Keratinocyte (primary cell): Measurements from ENCODE around the gene GTF2H1.

Experiments
- EZH2 ChIP-seq: IDR thresholded peaks from one replicate; pipeline ENCODE4 v1.6.1; 2012; ENCODE audit warnings: inconsistent platforms, mild to moderate bottlenecking, low read length, moderate library complexity
- TF ChIP-seq, protein P1 (sequence below), 3 experiments: IDR thresholded peaks in 1 of 3; conservative IDR thresholded peaks in 1 of 3; optimal IDR thresholded peaks in 1 of 3; 2 replicates in 2 of 3; 3 replicates in 1 of 3; pipeline versions ENCODE3 to v1.5.1; 2011; ENCODE audit warnings: low read length in 3 of 3, mild to moderate bottlenecking in 3 of 3, moderate library complexity in 2 of 3, control low read depth in 1 of 3, inconsistent platforms in 1 of 3; ENCODE audit not compliant: insufficient read depth in 2 of 3; ENCODE audit errors: extremely low read depth in 1 of 3

DNA sequence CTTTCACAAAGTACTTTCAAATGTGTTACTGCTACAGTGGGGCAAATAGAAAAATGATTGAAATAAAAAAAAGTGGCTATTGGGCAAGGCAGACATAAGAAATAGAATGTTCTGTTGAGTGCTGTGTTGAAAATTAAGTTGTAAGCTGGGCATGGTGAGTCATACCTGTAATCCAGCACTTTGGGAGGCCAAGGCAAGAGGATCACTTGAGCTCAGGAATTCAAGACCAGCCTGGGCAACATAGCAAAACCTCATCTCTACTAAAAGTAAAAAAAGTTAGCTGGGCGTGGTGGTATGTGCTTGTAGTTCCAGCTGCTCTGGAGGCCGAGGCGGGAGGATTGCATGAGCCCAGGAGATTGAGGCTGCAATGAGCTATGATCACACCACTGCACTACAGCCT lies 45.1 kb downstream of the GTF2H1 start:
- TF ChIP-seq, protein P1, sequence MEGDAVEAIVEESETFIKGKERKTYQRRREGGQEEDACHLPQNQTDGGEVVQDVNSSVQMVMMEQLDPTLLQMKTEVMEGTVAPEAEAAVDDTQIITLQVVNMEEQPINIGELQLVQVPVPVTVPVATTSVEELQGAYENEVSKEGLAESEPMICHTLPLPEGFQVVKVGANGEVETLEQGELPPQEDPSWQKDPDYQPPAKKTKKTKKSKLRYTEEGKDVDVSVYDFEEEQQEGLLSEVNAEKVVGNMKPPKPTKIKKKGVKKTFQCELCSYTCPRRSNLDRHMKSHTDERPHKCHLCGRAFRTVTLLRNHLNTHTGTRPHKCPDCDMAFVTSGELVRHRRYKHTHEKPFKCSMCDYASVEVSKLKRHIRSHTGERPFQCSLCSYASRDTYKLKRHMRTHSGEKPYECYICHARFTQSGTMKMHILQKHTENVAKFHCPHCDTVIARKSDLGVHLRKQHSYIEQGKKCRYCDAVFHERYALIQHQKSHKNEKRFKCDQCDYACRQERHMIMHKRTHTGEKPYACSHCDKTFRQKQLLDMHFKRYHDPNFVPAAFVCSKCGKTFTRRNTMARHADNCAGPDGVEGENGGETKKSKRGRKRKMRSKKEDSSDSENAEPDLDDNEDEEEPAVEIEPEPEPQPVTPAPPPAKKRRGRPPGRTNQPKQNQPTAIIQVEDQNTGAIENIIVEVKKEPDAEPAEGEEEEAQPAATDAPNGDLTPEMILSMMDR (optimal IDR thresholded peaks at IDR 0.05 in 1 of 3, IDR thresholded peaks at IDR 0.05 in 1 of 3, conservative IDR thresholded peaks at IDR 0.05 in 1 of 3; ENCODE audit: extremely low read depth in 1 of 3, insufficient read depth in 2 of 3, low read length in 3 of 3): no peak
- no peak for TF ChIP-seq EZH2
